HepG2 (cell line): ENCODE data around the gene PLPP3. TPM values are rescaled to one million over a fixed set of nuclear protein-coding genes. Genes with fewer than 3 reads are reported as not detected.

Source experiments
- ATAC-seq: fragments of 200-7000 bp; cut with Tn5 transposase; 3 replicates; pipeline ENCODE4 v1.9.1; 2020; ENCODE audit warnings: mild to moderate bottlenecking, moderate library complexity
- BruUV-seq: library from RNA; stranded (reverse); fragments of 400-500 nt; replicated peaks from 2 replicates; lab custom pipeline; 2021; lab: Mats Ljungman, UMichigan
- CTCF ChIA-PET: fragments of 300-600 bp; formaldehyde crosslinking; extraction: SDS; loops from one replicate; lab custom pipeline; 2021; ENCODE audit warnings: low total read pairs, inconsistent platforms, low intra/inter-chr PET ratio; lab: Yijun Ruan, JAX
- POLR2A ChIA-PET: fragments of 350-600 bp; sonication (Branson Sonifier 250); formaldehyde crosslinking; loops from one replicate; lab custom pipeline; 2020; ENCODE audit warnings: antibody characterized with exemption, inconsistent platforms; lab: Yijun Ruan, JAX
- DNase-seq: peaks from one replicate; pipeline ENCODE4 v3.0.0-alpha.2; 2015; ENCODE audit warnings: low spot score
- FAIRE-seq: peaks from 3 replicates; lab custom pipeline; 2011; peaks lifted over from hg19 to GRCh38; lab: Jason Lieb, UNC
- H2AFZ ChIP-seq: one replicate; pipeline ENCODE4 v1.6.1; 2011; ENCODE audit warnings: low read length, inconsistent platforms
- H3K27ac ChIP-seq: fragments of 300-600 bp; 3 replicates; pipeline ENCODE4 v1.8.0; 2011; ENCODE audit warnings: mixed run types, mild to moderate bottlenecking, mixed read lengths, low read length, inconsistent platforms; ENCODE audit not compliant: insufficient read depth; ENCODE audit errors: extremely low read length
- H3K27me3 ChIP-seq, 2 experiments: fragments of 200-600 bp in 1 of 2; 2 replicates in 1 of 2; 3 replicates in 1 of 2; pipeline versions ENCODE4 v1.6.0 to v1.8.0; 2011; ENCODE audit warnings: low read length in 2 of 2, mild to moderate bottlenecking in 2 of 2, moderate library complexity in 2 of 2, inconsistent platforms in 1 of 2; ENCODE audit not compliant: insufficient read depth in 2 of 2, control insufficient read depth in 1 of 2
- H3K36me3 ChIP-seq, 2 experiments: fragments of 200-600 bp in 1 of 2; replicated peaks in 1 of 2; 2 replicates in 1 of 2; 3 replicates in 1 of 2; pipeline versions ENCODE4 v1.5.1 to v1.8.0; 2011; ENCODE audit warnings: low read length in 2 of 2, inconsistent platforms in 1 of 2; ENCODE audit not compliant: insufficient read depth in 2 of 2, control insufficient read depth in 1 of 2
- H3K4me1 ChIP-seq: 2 replicates; pipeline ENCODE4 v1.5.1; 2012; ENCODE audit warnings: low read length, inconsistent platforms; ENCODE audit not compliant: insufficient read depth
- H3K4me2 ChIP-seq: 2 replicates; pipeline ENCODE4 v1.6.0; 2011; ENCODE audit warnings: low read depth, low read length, inconsistent platforms
- H3K4me3 ChIP-seq, 3 experiments: fragments of 200-600 bp in 1 of 3; sonication (generic), shearing (Covaris generic) in 1 of 3; replicated peaks in 1 of 3; 2 replicates each; pipeline ENCODE4 v1.5.1; 2011 to 2016; ENCODE audit warnings: low read length in 3 of 3, inconsistent platforms in 2 of 3, low read depth in 2 of 3, mild to moderate bottlenecking in 2 of 3, control low read depth in 1 of 3, mixed read lengths in 1 of 3; ENCODE audit not compliant: insufficient read depth in 1 of 3
- H3K79me2 ChIP-seq: one replicate; pipeline ENCODE4 v1.6.1; 2011; ENCODE audit warnings: low read length, inconsistent platforms; ENCODE audit not compliant: insufficient read depth
- H3K9ac ChIP-seq: 2 replicates; pipeline ENCODE4 v1.6.0; 2011; ENCODE audit warnings: mild to moderate bottlenecking, low read depth, low read length, inconsistent platforms; ENCODE audit not compliant: insufficient read depth
- H3K9me3 ChIP-seq: 2 replicates; pipeline ENCODE4 v1.5.1; 2012; ENCODE audit warnings: mild to moderate bottlenecking, low read length
- H4K20me1 ChIP-seq: 2 replicates; pipeline ENCODE4 v1.6.0; 2011; ENCODE audit warnings: inconsistent platforms, mild to moderate bottlenecking, low read length, moderate library complexity; ENCODE audit not compliant: insufficient read depth
- ARHGAP35 ChIP-seq: sonication (generic); formaldehyde crosslinking; IDR thresholded peaks from 2 replicates; pipeline ENCODE4 v1.9.0; 2022; ENCODE audit warnings: mild to moderate bottlenecking, inconsistent platforms, moderate library complexity, missing genetic modification reagents, borderline replicate concordance
- ATF7 ChIP-seq, 2 experiments: fragments of 450-650 bp in 1 of 2; sonication (generic) in 1 of 2; formaldehyde crosslinking in 1 of 2; IDR thresholded peaks; 2 replicates each; pipeline versions ENCODE4 v1.4.0 to v1.6.1; 2016 to 2020; ENCODE audit warnings: antibody characterized with exemption in 1 of 2, mild to moderate bottlenecking in 1 of 2, missing genetic modification reagents in 1 of 2
- CEBPB ChIP-seq: IDR thresholded peaks from 2 replicates; pipeline ENCODE4 v1.6.1; 2011; ENCODE audit warnings: low read depth, low read length, improper control_type of control experiment, borderline replicate concordance
- DNMT3B ChIP-seq: conservative IDR thresholded peaks from 2 replicates; pipeline ENCODE4 v1.6.1; 2016; ENCODE audit warnings: missing biosample characterization, control low read depth
- NFYC ChIP-seq: IDR thresholded peaks from 2 replicates; pipeline ENCODE4 v1.6.1; 2016; ENCODE audit warnings: missing genetic modification reagents, missing compliant biosample characterization
- RFX3 ChIP-seq: IDR thresholded peaks from 2 replicates; pipeline ENCODE4 v1.6.1; 2016; ENCODE audit warnings: missing biosample characterization, missing genetic modification reagents
- SMAD9 ChIP-seq: sonication (generic); formaldehyde crosslinking; IDR thresholded peaks from 2 replicates; pipeline ENCODE4 v1.5.1; 2020; ENCODE audit warnings: mild to moderate bottlenecking, missing genetic modification reagents
- ZMAT3 ChIP-seq: sonication (generic); formaldehyde crosslinking; conservative IDR thresholded peaks from 2 replicates; pipeline ENCODE4 v1.7.0; 2021; ENCODE audit warnings: missing genetic modification reagents
- ZMYM2 ChIP-seq: sonication (generic); formaldehyde crosslinking; IDR thresholded peaks from 2 replicates; pipeline ENCODE4 v1.8.0; 2022; ENCODE audit warnings: mild to moderate bottlenecking, missing genetic modification reagents
- WGBS: methylation state at CpG from one replicate; pipeline ENCODE4 v1.1.6; 2017; ENCODE audit warnings: low lambda C conversion rate; 5-methylcytosine and 5-hydroxymethylcytosine counted together
- in situ Hi-C: cut with HindIII; loops from 2 replicates; pipeline ENCODE4 v1.10.0; 2017; ENCODE audit warnings: low pct_unique_long_range_greater_than_20kb; ENCODE audit not compliant: extremely low pct_ligation_motif_present
- intact Hi-C: fragments of 100-400 bp; cut with micrococcal nuclease; formaldehyde crosslinking; loops from one replicate; pipeline ENCODE4 v1.10.0; 2022; ENCODE audit not compliant: unreplicated experiment
- polyA plus RNA-seq, 8 experiments: library from polyadenylated mRNA; depleted of rRNA in 3 of 8; stranded (reverse) in 7 of 8; unstranded in 1 of 8; fragments of >200 nt; fragmentation: Illumina TruSeq in 4 of 8; extraction: Trizol in 4 of 8; gene quantifications; 2 replicates each; pipeline versions ENCODE4 v1.2.1 to v1.2.3, GENCODE V29; 2011 to 2016; ENCODE audit warnings: low read depth in 4 of 8, missing spikeins in 1 of 8, mixed read lengths in 1 of 8; ENCODE audit not compliant: insufficient read depth in 1 of 8
- total RNA-seq, 5 experiments: library from RNA; depleted of rRNA; stranded (reverse); fragments of >200 nt; fragmentation: Illumina TruSeq; extraction: Trizol; gene quantifications; 2 replicates each; pipeline ENCODE4 v1.2.3, GENCODE V29; 2016; ENCODE audit warnings: low read depth in 1 of 5
- TF ChIP-seq, protein P1 (sequence below): IDR thresholded peaks from 2 replicates; pipeline ENCODE4 v1.6.1; 2012; ENCODE audit warnings: inconsistent platforms

The PLPP3 gene
- total and polyA plus RNA-seq, 2 of the 13 experiments (the other 11 are each of a cell fraction or from before 2014, with no cell fraction given) = 49.7 to 65.8 TPM

DNA sequence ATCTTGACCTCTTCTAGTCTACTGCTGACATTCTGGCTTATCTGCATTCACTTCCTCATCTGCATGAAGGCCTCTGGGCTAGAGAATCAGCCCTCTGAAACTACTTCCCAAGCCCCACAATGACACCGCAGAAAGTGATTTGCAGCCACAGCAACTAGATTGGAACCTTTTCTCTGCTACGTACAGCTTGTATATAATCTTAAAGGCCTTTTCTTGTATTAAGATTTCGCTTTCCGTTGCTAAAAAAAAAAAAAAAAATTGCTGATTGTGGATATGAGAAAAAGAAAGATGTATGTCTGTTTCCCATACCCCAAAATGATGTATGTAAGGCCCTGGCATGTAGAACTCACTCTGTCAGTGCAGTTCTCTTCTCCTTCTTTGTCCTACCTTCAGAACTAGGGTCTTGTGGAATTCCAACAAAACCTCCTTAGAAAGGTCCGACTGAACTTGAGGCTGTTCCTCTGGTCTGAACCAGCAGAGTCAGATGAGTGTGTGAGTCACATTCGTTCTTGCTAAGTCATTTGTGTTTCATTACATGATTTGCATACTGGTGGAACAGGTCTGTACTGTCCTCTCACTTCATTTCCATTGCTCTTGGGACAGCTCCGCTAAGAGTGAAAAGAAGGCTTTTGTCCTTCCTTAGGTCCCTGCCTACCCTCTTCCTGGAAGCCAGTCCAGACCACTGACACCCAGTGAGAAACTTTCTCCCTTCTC lies 62.7 kb downstream of the PLPP3 start:
- TF ChIP-seq DNMT3B (CRISPR knock-in tag) = no peak
- TF ChIP-seq ZMYM2 (CRISPR knock-in tag) = no peak
- TF ChIP-seq RFX3 (CRISPR knock-in tag) = no peak
- no peak for TF ChIP-seq SMAD9 (CRISPR knock-in tag)
- no peak for TF ChIP-seq ZMAT3 (CRISPR knock-in tag)
- no peak for TF ChIP-seq ARHGAP35 (CRISPR knock-in tag)
- TF ChIP-seq, protein P1, sequence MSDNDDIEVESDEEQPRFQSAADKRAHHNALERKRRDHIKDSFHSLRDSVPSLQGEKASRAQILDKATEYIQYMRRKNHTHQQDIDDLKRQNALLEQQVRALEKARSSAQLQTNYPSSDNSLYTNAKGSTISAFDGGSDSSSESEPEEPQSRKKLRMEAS = no peak
- no peaks in the 10 kb centered on the region for H3K9me3 ChIP-seq
- ChIA-PET CTCF (no interaction called here), POLR2A (no interaction called here)
- H4K20me1 ChIP-seq = no peaks in the 10 kb centered on the region
- intact Hi-C loops (no loop called here), in situ Hi-C loops (no loop called here)
- no peak for DNase-seq
- H3K36me3 ChIP-seq = peaks cover 29 to 83% of the 10 kb centered on the region in 2 experiments
- no peak overlapping the region for H2AFZ ChIP-seq
- BruUV-seq = no TSS peak
- 96% methylated on average over 7 of the region's 7 CpGs for WGBS
- no peak for ATAC-seq
- FAIRE-seq = no peak
- H3K4me3 ChIP-seq = no peak overlapping the region
- peaks cover 14% of the 10 kb centered on the region for H3K79me2 ChIP-seq
- H3K27me3 ChIP-seq = no peaks in the 10 kb centered on the region
- H3K27ac ChIP-seq = no peak overlapping the region
- H3K9ac ChIP-seq = no peak overlapping the region
- no peak overlapping the region for H3K4me2 ChIP-seq
- H3K4me1 ChIP-seq = peaks cover 14% of the 10 kb centered on the region

DNA sequence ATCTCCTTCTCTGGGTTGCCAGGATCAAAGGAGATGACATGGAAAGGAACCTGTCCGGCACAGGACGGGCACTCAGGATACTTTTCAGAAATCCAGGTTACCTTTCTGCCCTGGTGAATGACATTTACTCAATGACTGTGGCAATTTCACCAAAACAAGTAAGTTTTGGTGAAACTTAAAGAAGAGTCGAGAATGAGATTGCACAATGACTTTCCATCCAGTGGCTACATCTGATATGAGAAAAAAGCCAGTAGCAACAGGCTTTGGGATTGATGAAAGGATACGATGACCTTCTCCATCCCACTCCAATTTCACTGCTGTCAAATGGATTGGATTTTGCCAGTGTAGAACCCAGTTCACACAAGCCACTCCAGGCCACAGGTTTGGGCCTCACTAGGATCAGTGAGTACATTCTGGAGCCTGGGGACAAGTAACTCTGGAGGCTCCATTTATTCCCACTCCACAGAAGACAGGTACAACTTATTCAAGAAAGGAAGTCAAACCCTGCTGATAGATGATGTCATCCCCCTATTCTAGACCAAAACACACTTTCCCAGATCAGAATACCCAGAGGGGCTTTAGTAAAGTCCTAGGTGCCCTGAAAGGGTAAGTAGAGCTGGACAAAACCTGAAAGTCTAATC lies 63.3 kb downstream of the PLPP3 start:
- H3K27ac ChIP-seq = no peak overlapping the region
- H3K9me3 ChIP-seq = no peaks in the 10 kb centered on the region
- H4K20me1 ChIP-seq = no peaks in the 10 kb centered on the region
- ATAC-seq = no peak
- no peak for DNase-seq
- ChIA-PET POLR2A (no interaction called here), CTCF (no interaction called here)
- H3K9ac ChIP-seq = no peak overlapping the region
- H3K4me1 ChIP-seq = peaks cover 20% of the 10 kb centered on the region
- peaks cover 19% of the 10 kb centered on the region for H3K79me2 ChIP-seq
- no peak overlapping the region for H2AFZ ChIP-seq
- intact Hi-C loops = no loop called here
- H3K4me3 ChIP-seq = no peak overlapping the region
- in situ Hi-C loops = no loop called here
- no TSS peak for BruUV-seq
- H3K4me2 ChIP-seq = no peak overlapping the region
- peaks cover 34 to 83% of the 10 kb centered on the region in 2 experiments for H3K36me3 ChIP-seq
- no peaks in the 10 kb centered on the region for H3K27me3 ChIP-seq
- WGBS = 98% methylated on average over 4 of the region's 4 CpGs
- no peak for FAIRE-seq
- TF ChIP-seq ATF7 (IDR thresholded peaks at IDR 0.05) = peak; percentile 78
- no peak for TF ChIP-seq ATF7 (CRISPR knock-in tag; IDR thresholded peaks at IDR 0.05)
- TF ChIP-seq CEBPB = 0 out of 2 replicates have a peak, but pooled peaks have one; percentile 55
- no peak for TF ChIP-seq NFYC (CRISPR knock-in tag)
